ENCODE data around the gene ADAM23.

DNA sequence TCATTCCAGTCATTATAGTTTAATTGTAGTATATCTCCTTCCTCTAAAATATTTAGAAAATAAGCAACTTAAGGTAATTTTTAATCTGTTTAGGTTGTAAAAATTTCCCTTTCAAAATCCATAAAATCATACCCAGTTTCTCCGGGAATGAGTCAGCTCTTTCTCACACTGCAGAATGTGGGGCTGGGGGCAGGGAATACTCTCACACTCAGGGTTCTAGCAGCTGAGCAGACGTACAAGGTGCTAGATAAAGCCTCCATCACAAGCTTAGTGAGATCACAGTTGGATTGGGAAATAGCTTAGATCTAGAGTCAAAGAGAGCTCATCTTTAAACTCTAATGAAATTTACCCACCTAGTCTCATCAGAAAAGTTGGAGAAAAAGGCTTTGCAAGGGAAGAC lies 119.0 kb downstream of the ADAM23 start:
- no peak for TF ChIP-seq POLR2A (IDR thresholded peaks at IDR 0.05)
- TF ChIP-seq, protein P1, sequence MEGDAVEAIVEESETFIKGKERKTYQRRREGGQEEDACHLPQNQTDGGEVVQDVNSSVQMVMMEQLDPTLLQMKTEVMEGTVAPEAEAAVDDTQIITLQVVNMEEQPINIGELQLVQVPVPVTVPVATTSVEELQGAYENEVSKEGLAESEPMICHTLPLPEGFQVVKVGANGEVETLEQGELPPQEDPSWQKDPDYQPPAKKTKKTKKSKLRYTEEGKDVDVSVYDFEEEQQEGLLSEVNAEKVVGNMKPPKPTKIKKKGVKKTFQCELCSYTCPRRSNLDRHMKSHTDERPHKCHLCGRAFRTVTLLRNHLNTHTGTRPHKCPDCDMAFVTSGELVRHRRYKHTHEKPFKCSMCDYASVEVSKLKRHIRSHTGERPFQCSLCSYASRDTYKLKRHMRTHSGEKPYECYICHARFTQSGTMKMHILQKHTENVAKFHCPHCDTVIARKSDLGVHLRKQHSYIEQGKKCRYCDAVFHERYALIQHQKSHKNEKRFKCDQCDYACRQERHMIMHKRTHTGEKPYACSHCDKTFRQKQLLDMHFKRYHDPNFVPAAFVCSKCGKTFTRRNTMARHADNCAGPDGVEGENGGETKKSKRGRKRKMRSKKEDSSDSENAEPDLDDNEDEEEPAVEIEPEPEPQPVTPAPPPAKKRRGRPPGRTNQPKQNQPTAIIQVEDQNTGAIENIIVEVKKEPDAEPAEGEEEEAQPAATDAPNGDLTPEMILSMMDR (IDR thresholded peaks at IDR 0.05): no peak

All from thyroid gland (tissue), 4 donors.